Measurements from ENCODE around the gene TRMT44.
A peak's percentile ranks its signal among the peaks of the same experiment; 100 is the strongest.

Gene TRMT44

GRCh38 chr4:8443801-8444200, 3.2 kb downstream of the TRMT44 start:
- Histone ChIP-seq H3K27ac (no peak overlapping the region), H3K36me3 (peaks cover 27% of the 10 kb centered on the region), H3K9me3 (ENCODE audit: severe bottlenecking) (peaks cover 2% of the 10 kb centered on the region), H3K27me3 (ENCODE audit: insufficient read depth, low read depth, severe bottlenecking) (no peaks in the 10 kb centered on the region), H3K4me3 (ENCODE audit: low read depth, low read length) (no peak overlapping the region)
- TF ChIP-seq CTCF (IDR thresholded peaks at IDR 0.05; ENCODE audit: low read depth, low read length), result no peak
- DNase-seq, result no peak

GRCh38 chr4:8446122-8446521, 5.5 kb downstream of the TRMT44 start:
- H3K27ac ChIP-seq, result no peak overlapping the region
- no peak for DNase-seq
- TF ChIP-seq CTCF (IDR thresholded peaks at IDR 0.05; ENCODE audit: low read depth, low read length), result no peak
- no peaks in the 10 kb centered on the region for H3K27me3 ChIP-seq (ENCODE audit: insufficient read depth, low read depth, severe bottlenecking)
- H3K4me3 ChIP-seq (ENCODE audit: low read depth, low read length), result no peak overlapping the region
- peaks cover 41% of the 10 kb centered on the region for H3K36me3 ChIP-seq
- H3K9me3 ChIP-seq (ENCODE audit: severe bottlenecking), result no peaks in the 10 kb centered on the region

GRCh38 chr4:8451440-8452182, 11.0 kb downstream of the TRMT44 start:
- H3K27ac ChIP-seq, result no peak overlapping the region
- DNase-seq, result no peak
- no peaks in the 10 kb centered on the region for H3K27me3 ChIP-seq (ENCODE audit: insufficient read depth, low read depth, severe bottlenecking)
- H3K36me3 ChIP-seq, result peaks cover 81% of the 10 kb centered on the region
- no peaks in the 10 kb centered on the region for H3K9me3 ChIP-seq (ENCODE audit: severe bottlenecking)
- TF ChIP-seq CTCF (IDR thresholded peaks at IDR 0.05; ENCODE audit: low read depth, low read length), result no peak
- no peak overlapping the region for H3K4me3 ChIP-seq (ENCODE audit: low read depth, low read length)

GRCh38 chr4:8453957-8454356, 13.4 kb downstream of the TRMT44 start:
- H3K27me3 ChIP-seq (ENCODE audit: insufficient read depth, low read depth, severe bottlenecking), result no peaks in the 10 kb centered on the region
- TF ChIP-seq CTCF (IDR thresholded peaks at IDR 0.05; ENCODE audit: low read depth, low read length), result no peak
- peaks cover 71% of the 10 kb centered on the region for H3K36me3 ChIP-seq
- no peak for DNase-seq
- H3K27ac ChIP-seq, result no peak overlapping the region
- no peak overlapping the region for H3K4me3 ChIP-seq (ENCODE audit: low read depth, low read length)
- H3K9me3 ChIP-seq (ENCODE audit: severe bottlenecking), result no peaks in the 10 kb centered on the region

- peak overlapping the region; percentile 82 for H3K27ac ChIP-seq
- TF ChIP-seq CTCF (IDR thresholded peaks at IDR 0.05; ENCODE audit: low read depth, low read length), result no peak
- no peak for DNase-seq
- H3K9me3 ChIP-seq (ENCODE audit: severe bottlenecking), result no peaks in the 10 kb centered on the region
- no peak overlapping the region for H3K4me3 ChIP-seq (ENCODE audit: low read depth, low read length)
- no peaks in the 10 kb centered on the region for H3K27me3 ChIP-seq (ENCODE audit: insufficient read depth, low read depth, severe bottlenecking)
- peaks cover 66% of the 10 kb centered on the region for H3K36me3 ChIP-seq
Measured at GRCh38 chr4:8457646-8458252, 17.2 kb downstream of the TRMT44 start.

All from WERI-Rb-1 (cell line).